ENCODE measurements around the gene ULBP1.
"Not testable (repeated sequence)": the region's sequence is repeated elsewhere in the genome, so short reads cannot be mapped to it uniquely, and the experiment has no call there.

Gene ULBP1

DNA sequence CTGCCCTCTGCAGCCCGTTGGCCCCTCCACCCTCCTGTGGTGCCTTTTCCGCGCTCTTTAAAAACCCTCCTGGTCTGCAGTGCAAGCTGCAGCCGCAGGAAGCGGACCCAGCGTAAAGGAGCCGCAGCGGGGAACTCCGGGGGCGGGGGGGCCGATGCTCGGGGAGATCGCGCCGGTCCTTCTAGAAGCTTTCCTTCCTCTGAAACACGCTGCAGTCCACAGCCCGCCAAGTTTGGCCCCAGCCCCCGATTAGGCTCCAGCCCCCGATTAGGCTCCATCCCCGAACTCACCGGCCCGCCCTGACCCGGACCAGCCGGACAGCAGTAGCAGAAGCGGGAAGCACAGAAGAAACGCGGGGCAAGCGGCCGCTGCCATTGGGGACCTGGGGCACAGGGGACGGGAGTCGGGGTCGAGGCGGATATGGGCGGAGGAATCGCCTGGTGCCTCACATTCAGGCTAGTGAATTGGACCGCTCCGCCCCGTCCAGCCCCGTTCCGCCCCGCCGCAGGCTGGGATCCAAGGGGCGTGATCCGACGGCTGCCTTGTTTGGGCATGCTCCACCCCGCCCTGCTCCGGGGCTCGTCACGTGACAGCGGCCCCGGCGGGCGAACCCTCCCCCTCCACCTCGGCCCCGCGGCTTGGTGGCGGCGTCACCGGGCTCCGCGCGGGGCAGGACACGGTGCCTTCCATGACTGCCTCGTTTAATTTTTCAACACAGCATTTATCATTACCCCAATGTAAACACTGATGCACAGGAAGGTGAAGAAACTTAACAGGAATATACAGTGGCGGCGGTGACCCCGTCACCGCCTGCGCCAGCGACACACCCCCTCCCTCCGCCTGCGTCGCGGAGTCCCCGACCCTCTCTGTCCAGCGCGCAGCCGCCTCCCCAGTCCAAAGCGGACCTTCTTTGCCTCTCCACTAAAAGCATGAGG lies 41.3 kb downstream of the ULBP1 start:
- peak; percentile 99 for DNase-seq (ENCODE audit: low spot score)

DNA sequence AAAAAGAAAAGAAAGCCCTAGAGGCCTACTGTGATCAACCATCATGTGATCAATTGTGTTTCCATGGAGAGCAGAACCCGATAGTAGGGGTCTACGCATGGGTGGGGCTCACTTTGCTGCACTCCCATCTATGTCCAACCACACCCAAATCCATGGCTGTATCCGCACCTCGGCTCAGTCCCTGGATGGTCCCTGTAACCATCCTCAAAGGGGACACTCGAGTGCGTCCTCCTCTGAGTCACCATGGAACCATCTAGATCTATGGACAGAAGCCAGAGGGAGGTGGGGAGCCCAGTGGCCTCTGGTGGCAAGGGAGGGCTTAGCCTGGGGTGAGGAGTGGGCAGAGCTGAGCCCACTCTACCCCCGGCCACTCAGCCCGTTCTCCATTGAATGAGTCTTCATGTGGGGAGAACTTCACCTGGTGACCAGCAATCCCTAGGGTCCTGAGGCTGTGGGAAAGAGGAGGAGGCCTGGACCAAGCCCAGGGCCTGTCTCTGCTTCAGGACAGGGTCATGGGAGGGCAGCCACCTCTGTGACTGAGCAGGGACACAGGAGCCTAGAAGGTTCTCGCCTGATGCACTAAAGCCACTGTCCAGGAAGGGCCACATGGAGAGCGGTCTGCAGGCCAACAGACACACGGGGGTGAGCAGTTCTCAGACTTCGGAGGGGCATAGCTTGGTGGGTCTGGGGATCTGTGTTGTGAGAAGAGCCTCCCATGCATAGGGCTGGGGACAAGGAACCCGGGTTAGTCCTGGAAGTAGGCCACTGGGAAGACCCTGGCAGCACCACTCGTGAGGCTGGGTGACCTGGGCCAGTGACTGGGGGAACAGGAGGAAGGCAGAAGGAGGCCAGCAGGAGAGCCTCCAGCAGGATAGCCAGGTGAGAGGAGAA lies 42.3 kb downstream of the ULBP1 start:
- no peak for DNase-seq (ENCODE audit: low spot score)

DNA sequence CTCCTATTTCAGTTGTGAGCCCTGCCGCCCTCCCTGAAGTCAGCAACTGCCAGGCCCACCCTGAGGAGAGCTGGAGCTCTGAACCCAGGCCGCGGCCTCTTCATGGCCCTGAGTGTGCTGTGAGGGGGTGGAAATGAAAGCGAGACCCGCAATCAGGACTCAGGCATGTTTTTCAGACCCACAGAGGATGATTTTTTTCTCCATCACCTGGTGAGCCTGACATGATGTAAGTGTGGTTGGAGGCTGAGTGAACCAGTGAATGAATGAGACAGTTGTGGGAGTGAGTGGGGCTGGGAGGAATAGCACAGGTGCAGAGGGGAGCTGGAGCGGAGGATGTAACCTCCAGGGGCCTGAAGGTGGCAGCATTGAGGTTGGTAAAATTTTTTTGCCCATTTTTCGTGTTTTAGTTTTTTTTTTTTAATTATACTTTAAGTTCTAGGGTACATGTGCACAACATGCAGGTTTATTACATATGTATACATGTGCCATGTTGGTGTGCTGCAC lies 43.3 kb downstream of the ULBP1 start:
- peak; percentile 40 for DNase-seq (ENCODE audit: low spot score)

DNA sequence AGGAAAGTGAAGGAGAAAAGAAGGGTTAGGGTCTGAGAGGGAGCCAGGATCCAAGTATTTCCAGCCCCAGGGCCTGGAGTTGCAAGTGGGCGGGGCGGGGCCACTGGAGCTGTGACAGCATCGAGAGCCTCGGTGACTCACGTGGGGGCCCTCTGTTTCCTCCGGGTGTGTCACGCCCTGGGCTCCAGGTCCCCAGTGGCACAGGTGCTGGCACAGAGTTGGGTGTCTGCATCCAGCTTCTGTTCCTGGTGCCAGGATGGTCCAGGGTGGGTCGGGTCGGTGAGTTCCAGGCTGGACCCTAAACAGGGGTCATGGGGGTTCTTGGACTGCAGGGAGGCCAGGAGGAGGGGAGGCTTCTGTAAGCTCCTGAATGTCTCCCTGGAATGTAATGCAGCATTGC lies 44.8 kb downstream of the ULBP1 start:
- no peak for DNase-seq (ENCODE audit: low spot score)

DNA sequence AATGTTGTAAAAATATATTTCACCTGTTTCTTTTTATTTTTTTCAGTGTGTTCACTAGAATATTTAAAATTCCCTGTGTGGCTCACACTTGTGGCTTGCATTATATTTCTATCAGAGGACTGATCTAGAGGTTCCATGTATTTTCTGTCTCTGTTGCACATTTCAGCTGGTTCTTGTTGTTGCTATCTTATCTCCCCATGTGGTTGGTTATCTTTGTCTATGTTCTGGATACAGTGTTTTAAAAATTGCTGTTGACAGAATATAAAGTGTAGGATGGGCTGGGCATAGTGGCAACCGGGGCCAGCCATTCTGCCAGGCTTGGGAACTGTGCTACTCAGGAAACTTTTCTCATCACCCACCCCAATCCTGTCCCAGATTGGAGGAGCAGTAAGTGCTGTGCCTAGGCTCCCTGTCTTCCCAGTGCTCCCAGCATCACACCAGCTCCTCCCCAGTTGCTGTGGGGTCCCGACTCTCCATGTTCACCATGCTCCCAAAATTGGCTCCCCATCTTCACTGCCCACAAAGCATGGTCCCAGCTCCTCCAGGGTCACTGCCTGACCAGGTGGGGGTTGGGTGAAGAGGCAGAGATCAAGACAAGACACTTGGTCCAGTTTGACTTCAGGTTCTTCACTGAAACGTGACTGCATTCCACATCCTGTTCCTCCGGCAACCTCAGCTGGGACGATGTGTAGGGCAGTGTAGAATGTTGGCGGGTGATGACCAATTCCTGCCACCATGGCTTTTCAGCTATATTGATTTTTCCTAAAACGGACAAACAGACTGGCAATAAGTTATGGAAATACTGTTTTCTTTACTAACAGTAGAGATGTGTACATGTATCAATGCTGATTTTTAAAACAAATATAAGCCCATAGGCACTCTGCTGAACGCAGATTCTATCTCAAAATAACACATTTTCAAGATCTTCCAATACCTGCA lies 49.4 kb downstream of the ULBP1 start:
- DNase-seq (ENCODE audit: low spot score) = not testable (repeated sequence)

DNA sequence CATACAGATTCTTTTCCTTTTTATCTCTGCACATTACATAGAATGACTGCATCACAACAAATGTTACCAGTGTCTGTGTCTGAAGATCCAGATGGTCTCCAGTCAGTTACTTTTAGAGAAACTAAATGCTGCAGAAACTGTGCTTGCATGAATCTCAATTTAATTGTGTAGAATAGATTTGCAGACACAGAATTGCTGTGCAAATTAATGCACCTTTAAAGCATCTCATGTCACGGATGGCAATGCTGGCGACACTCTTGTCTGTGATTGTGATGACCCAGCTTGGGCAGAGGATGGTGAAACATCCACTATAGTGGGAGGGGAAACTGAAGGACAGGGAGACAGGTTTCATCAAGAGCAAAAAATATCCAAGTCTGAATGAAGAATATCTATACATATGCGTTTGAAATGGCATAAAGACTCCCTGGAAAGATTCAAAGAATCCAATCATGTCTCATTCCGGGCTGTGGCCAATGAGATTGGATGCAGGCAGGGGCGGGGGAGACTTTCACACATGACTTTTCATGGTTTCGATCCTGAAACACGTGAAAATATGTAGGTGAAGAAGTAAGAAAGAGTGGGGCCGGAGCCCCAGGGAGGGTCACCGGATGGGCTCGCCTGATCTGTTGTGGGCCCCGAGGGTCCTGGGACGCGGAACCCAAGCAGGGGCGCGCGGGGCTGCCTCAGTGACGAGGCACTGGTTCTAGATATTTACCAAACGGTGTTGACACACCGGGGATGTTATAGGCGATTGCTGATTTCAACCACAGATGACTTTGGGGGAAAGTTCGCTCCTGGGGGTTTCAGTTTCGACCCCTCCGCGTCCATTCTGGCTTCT lies 50.3 kb downstream of the ULBP1 start:
- DNase-seq (ENCODE audit: low spot score) = not testable (repeated sequence)

DNA sequence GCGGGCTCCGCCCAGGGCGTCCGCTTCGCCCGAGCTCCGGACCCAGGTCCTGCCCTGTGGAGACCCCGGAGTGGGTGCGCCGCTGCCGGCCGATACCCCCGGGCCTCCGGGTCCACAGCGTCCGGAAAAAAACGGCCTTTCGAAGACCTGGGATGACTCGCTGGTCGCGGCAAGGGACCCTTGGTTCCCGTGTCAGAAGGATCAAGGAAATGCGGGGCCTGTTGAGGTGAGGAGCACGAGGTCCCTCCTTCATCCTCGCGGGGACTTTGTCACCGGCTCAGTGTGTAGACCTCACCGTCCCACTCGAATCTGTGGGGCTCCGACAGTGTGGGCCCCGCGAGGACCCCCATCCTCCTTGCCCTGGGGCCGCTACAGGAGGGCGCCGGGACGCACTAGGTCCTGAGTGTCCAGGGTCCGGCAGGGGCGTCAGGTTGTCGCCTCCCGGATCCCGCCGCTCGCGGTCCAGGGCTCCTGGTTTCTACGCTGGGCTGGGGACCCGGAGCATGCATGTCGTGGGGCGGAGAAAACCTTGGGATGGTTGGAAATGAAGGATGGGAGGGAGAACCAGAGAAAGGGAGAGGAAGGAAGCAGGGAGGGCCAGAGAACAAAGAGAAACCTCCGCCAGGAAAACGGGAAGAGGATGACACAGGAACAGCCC lies 51.0 kb downstream of the ULBP1 start:
- not testable (repeated sequence) for DNase-seq (ENCODE audit: low spot score)

DNA sequence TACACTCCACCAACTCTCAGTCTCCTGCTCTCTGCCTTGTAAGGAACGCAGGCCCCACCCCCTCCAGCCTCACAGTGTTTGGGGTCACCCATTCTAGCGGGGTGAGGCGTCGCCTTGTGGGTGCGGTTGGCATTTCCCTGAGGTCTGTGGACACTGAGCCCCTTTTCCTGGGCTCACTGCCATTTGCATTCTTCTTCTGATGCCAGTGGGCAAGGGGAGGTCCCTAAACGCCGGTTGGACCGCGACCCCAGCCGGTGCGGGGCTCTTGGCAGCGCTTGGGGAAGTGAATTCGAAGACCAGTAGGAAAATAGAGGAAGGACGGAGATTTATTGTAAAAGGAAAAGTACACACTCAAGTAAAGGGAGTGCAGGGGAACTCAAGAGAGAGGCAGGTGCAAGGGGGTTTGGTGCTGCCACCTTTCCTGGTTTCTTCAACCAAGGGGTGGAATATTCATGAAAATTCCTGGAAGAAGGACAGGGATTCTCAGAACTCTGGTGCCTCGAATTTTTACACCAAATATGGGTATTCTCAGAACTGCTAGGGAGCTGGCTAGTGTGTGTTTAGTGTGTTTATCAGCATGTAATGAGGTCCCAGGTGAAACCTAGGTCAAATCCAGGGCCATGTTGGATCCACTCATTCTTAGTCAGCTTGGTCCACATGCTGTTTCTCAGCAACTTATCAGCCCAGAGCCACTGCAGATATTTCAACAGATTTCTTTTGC lies 51.7 kb downstream of the ULBP1 start:
- DNase-seq (ENCODE audit: low spot score) = not testable (repeated sequence)

DNA sequence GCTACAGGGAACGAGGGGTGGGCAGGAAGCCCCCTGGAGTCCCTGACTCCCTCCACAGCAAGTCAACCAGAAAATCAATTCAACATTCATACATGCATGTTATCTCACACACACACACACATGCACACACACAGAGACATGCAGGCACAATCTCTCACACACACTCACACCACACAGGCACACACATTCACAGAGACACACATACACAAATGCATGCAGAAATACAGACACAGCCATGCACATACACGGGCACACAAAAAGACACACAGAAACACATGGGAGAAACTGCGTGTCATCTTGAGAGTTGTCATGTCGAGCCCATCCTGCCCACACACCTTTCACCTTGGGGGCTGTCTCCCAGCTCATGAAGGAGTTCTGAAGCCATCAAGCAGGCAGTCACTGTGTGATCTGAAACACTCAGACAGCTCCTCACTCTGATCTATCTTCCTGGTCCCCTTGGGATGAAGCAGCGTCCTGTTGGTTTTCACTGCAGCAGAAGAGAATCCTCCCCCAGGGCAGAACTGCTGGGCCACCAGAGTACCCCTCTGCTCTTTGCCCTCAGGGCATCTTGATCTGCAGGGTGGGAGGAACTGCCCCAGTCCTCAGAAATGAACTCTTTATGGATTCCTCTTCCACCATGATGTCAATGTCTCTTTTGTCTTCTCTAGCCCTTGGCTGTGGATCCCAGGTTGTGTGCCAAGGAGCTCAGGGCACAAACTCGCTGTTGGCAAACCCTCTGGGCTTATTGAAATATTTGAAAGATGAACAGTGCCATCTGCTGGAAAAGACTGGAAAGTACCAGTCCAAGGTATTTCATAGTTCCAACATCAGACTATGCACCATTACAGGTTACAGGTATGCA lies 52.8 kb downstream of the ULBP1 start:
- DNase-seq (ENCODE audit: low spot score) = peak; percentile 63

DNA sequence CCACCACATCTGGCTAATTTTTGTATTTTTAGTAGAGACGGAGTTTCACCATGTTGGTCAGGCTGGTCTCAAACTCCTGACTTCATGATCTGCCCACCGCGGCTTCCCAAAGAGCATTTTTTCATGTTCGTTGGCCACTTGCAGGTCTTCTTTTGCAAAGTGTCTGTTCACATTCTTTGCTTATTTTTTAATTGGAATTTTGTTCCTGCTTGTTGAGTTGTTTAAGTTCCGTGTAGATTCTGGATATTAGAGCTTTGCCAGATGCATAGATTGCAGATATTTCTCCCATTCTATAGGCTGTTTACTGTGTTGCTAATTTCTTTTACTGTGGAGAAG lies 53.4 kb downstream of the ULBP1 start:
- DNase-seq (ENCODE audit: low spot score) = not testable (repeated sequence)

DNA sequence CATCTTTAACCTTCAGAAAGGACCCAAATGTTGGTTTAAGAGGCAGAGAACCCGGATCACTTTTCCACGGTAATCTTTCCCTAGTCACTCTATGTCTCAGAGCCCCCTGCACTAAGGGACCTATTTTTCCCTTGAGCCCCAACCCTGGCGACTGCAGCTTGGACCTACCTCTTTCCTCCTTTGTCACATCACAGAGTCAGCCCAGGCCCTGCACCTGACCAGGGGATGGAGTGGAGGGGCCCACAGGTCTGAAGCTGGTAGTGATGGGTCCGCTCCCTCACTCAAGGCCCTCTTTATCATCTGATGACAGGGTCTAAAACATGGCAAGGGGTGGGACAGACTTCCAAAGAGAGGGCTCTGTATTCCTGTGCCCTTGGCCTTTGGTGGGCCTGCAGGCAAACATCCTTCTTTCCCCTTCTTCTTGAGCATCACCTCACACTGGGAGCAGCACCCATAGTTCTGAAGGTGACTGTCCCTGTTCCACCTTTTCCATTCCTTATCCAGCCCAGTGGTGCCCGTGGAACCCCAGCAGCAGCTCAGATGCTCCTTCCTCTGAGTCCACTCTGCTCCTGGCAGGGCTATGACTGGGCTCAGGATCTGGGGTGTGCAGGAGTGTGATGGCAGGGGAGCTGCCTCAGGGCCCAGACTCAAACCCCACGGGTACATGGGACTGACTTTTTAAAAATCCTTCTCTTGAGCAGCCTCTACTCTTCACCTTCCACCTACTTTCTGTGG lies 55.3 kb downstream of the ULBP1 start:
- DNase-seq (ENCODE audit: low spot score) = no peak

DNA sequence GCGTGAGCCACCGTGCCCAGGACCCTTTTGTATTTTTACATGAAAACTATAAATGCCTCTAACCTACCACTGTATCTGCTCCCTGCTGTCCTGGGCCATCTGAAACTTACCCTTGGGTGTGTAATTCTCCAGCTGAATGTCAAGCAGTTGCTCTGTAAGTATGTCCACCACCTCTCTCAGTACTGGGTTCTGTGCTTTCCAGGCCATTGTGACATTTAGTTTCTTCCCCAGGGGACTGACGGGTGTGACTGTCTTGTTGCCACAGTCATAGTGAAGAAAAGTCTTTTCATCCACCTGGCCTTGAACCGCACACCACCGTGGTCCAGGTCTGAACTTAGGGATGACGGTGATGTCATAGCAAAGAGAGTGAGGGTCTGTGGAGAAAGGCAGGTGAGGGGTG lies 58.1 kb downstream of the ULBP1 start:
- not testable (repeated sequence) for DNase-seq (ENCODE audit: low spot score)
